GM18861 (cell line): Measurements from ENCODE around the gene TKFC.
A peak's percentile ranks its signal among the peaks of the same experiment; 100 is the strongest.

ENCODE experiments used
- ATAC-seq: cut with Tn5 transposase; IDR thresholded peaks from one replicate; pipeline ENCODE4 v1.9.1; 2021; ENCODE audit not compliant: unreplicated experiment

The TKFC gene

GRCh38 chr11:61343792-61344745 is 11.0 kb downstream of the TKFC start:
- ATAC-seq: no peak

GRCh38 chr11:61345170-61345610 is 12.2 kb downstream of the TKFC start:
- ATAC-seq: no peak

DNA sequence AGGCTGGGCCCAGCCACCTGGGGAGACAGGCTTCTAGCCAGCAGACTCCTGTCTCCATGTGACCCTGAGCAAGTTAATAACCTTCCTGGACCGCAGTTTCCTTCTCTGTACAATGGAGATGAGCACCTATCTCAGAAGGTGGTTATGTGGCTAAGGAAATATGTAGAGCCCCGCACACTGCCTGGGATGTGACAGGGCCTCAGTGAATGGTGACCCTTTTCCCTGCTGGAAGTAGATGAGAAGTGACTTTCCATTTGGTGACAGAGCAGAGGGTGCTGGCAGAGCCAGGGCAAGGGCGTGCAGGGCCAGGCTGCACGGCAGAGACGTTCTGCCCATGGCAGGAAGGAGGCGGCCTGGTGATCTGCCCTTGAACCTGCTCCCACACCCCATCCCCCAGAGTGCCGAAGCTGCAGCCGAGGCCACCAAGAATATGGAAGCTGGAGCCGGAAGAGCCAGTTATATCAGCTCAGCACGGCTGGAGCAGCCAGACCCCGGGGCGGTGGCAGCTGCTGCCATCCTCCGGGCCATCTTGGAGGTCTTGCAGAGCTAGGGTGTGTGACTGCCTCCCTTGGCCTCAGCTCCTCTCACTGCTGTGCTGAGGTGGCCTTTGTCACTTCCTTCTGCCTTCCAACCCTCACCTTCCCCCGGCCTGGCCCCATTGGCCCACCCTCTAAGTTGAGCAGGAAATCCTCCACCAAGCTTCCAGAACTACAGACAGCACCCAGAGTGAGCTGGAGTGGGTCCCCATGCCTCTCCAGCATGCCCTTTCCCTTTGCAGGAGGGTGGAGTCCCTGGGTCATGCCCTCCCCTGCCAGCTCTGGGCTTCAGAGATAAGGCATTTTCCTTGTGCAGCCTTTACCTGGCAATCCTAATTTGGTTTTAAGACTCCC is 13.2 kb downstream of the TKFC start:
- ATAC-seq: no peak

GRCh38 chr11:61347916-61348461 is 15.0 kb downstream of the TKFC start:
- no peak for ATAC-seq

DNA sequence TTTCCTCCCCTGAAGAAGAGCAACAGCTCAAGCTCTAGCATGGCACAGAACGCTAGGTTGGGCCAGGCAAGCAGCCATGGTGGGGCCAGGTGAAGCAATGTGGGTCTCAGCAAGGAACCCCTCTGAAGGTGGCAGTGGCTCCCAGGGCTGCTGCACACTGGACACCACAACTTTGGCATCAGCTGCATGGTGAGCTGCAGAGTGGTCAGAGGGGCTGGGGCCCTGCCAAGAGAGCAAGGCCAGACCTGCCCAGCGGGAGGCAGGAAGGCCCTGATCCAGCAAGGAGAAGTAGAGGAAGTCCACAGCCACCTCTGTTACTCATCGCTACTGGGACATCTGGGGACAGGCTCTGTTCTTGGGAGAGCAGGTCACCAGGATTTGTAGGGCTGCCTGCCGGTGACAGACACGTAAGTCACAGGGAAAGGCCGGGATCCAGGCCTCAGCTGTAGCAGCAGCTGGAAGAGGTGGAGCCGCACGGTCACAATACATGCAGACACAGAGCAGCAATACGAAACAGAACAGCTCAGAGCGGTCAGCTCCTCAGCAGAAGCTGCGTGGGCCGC is 16.2 kb downstream of the TKFC start:
- no peak for ATAC-seq

- no peak for ATAC-seq
These were observed 16.9 kb downstream of the TKFC start for GRCh38 chr11:61349916-61350315.

DNA sequence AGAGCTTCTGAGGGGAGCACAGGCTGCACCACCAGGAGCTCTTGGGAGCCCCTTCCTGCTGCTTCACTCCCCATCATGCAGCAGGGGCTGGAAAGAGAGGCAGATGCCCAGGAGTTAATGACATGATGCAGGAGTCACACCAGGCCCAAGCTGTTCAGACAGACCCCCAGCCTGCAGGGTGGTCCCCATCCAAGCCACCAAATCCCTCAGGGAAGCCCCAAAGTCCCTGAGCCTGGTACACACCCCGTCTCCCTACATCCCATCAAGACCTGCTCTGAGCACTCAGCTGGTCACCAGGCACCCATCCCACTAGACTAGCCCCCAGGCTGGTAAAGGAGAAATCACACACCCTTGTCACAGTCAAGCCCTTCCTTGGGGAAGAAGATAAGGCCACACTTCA is 17.3 kb downstream of the TKFC start:
- ATAC-seq: no peak

GRCh38 chr11:61350803-61351202 is 17.8 kb downstream of the TKFC start:
- no peak for ATAC-seq

GRCh38 chr11:61352038-61352437 is 19.0 kb downstream of the TKFC start:
- no peak for ATAC-seq

DNA sequence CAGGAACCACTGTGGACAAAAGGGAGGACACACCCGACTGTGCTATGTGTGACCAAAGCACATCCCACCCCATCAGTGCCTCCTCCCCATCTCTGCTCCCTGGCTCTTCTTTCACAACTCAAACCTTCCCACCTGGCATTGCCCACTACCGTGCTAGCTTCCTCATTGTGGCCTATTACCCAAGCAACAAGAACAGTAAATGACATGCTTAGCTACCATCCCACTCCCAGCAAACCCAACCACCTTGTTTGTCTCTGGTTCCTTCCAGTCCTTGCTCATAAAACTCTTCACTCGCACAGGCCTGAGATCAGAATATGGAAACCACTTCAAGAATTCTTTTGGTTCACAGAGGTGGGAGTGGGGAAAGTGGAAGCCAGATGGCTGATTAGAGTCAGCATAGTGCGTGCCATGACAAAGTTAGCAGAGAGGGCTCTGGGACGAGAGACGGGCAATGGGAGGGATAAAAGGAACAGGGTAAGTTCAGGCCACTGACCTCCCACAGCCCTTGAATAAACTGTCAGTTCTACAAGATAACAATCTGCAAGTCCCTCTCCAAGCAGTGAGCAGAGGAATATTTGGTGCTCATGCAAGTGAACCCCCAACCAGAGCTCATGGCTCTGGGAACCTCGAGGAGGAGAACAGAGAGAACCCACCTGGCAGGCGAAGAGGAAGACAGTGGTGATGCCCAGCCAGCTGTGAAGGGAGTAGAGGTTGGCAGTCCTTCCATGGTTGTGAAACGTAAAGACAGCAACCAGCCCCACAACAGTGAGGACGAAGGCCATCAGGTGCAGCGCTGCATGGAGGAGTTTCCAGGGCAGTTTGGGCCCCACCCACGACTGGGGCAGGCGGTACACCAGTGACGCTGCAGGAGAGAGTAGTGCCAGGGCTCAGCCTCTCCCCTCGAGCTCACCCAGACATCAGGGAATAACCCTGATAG is 20.4 kb downstream of the TKFC start:
- no peak for ATAC-seq

DNA sequence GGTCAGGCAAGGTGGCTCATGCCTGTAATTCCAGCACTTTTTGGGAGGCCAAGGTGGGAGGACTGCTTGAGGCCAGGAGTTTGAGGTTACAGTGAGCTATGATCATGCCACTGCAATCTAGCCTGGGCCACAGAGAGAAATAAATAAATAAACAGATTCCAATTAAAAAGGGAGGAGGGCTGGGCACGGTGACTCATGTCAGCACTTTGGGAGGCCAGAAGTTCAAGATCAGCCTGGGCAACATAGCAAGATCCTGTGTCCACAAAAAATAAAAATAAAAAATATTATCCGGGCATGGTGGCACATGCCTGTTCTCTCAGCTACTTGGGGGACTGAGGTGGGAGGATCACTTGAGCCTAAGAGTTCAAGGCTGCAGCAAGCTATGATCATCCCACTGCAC is 21.2 kb downstream of the TKFC start:
- ATAC-seq: no peak

- ATAC-seq: no peak
These were observed 23.7 kb downstream of the TKFC start for GRCh38 chr11:61356706-61357105.

DNA sequence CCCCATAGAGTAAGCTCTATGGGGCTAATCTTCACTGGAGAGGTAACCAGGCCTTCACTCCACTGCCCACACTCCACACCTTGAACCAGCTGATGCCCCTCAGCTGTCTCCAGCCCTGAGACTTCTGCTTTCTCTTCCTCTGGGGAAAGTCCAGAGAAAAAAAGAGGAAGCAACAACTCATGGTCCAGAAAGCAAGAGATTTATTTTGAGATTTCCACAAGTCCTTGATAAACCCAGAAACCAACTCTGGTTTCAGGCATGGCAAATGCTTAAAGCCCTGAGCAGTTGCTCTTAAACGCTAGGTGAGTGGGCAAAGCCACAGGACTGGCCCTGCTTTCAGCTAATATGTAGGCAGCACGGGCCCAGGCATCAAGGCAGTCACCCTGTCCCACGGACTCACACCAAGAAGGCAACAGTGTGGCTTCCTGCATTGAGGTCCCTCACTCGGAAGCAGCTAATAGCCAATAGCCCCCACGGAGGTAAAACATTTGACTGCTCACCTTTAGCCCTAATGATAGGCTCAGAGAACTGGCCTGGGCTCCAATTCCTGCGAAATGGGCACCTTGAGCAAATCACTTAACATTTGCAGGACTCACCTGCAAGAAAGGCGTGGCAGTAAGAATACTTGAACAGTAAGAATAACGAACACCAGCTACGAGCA is 24.3 kb downstream of the TKFC start:
- peak; percentile 42 for ATAC-seq

DNA sequence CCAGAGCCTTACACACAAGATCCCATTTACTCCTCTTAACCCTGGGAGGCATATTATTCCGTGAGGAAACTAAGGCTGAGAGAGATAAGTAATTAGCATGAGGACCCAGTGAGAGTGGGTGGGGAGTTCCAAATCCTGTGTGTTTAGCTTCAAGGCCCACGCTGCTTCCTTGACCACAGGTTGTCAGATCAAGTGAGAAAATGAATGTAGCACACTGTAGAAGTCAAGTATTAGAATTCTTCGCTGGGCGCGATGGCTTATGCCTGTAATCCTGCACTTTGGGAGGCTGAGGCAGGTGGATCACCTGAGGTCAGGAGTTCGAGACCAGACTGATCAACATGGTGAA is 24.8 kb downstream of the TKFC start:
- no peak for ATAC-seq

DNA sequence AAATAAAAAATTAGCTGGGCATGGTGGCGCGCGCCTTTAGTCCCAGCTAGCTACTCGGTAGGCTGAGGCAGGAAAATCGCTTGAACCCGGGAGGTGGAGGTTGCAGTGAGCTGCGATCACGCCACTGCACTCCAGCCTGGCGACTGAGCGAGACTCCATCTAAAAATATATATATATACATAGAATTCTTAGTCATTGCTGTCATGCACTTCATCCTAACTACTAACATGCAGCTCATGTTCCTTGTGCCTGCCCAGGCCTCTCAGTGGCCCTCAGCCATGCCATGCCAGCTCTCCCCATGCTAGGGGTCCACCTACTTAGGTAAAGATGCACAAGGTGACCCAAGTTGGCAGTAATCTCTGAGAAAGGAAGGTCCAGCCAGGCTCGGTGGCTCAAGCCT is 25.5 kb downstream of the TKFC start:
- no peak for ATAC-seq

- ATAC-seq: no peak
These were observed 26.5 kb downstream of the TKFC start for GRCh38 chr11:61359516-61359915.

GRCh38 chr11:61361237-61361740 is 28.3 kb downstream of the TKFC start:
- ATAC-seq: no peak

- peak; percentile 82 for ATAC-seq
These were observed 28.9 kb downstream of the TKFC start, which contains the start of the genes CYB561A3 and TMEM138 for GRCh38 chr11:61361741-61362541. TSS of gene CYB561A3 (minus strand) at chr11:61361882. CDS start at chr11:61356713, 5,169 bp downstream. TSS of gene TMEM138 (plus strand) at chr11:61362374. CDS start at chr11:61364391, 2,017 bp downstream.

- ATAC-seq: no peak
These were observed 29.5 kb downstream of the TKFC start for GRCh38 chr11:61362542-61362875.
